Mucosa of descending colon (tissue), 3 donors: ENCODE measurements around the gene PLK4. TPM values are rescaled to one million over a fixed set of nuclear protein-coding genes. Genes with fewer than 3 reads are reported as not detected.
"Not testable (repeated sequence)": the region's sequence is repeated elsewhere in the genome, so short reads cannot be mapped to it uniquely, and the experiment has no call there.

Experiments
- ATAC-seq: fragments of 200-7000 bp; cut with Tn5 transposase; one replicate; pipeline ENCODE4 v1.9.1; 2020; ENCODE audit warnings: mild to moderate bottlenecking, moderate library complexity
- DNase-seq, 3 donors: peaks; one replicate each; pipeline ENCODE4 v3.0.0-alpha.2; 2020
- H3K36me3 ChIP-seq: fragments of 200-600 bp; one replicate; pipeline ENCODE4 v1.8.0; 2021; ENCODE audit warnings: low read depth, mild to moderate bottlenecking
- H3K4me1 ChIP-seq: fragments of 200-600 bp; one replicate; pipeline ENCODE4 v1.8.0; 2021; ENCODE audit warnings: low read depth, mild to moderate bottlenecking
- H3K4me3 ChIP-seq: fragments of 200-600 bp; one replicate; pipeline ENCODE4 v1.8.0; 2021; ENCODE audit warnings: mild to moderate bottlenecking
- H3K9me3 ChIP-seq: fragments of 200-600 bp; one replicate; pipeline ENCODE4 v1.8.0; 2021; ENCODE audit warnings: mild to moderate bottlenecking
- CTCF ChIP-seq: fragments of 200-600 bp; IDR thresholded peaks from one replicate; pipeline ENCODE4 v1.8.0; 2022; ENCODE audit warnings: antibody characterized with exemption, mild to moderate bottlenecking
- intact Hi-C, 2 donors: fragments of 100-400 bp; cut with DNase I in 1 of 2; cut with micrococcal nuclease in 1 of 2; formaldehyde crosslinking; loops; one replicate each; pipeline versions ENCODE4 v1.11.0 to v1.11.1; 2022; cut with DNase I, micrococcal nuclease
- total RNA-seq, 3 donors: library from RNA; stranded (reverse); fragmentation: NEBNext Ultra II Directional in 2 of 3; extraction: Animal tissue kit (Norgen Biotek cat#: 25700) in 2 of 3; gene quantifications; one replicate each; pipeline versions ENCODE4 v1.2.1 to v1.2.4, GENCODE V29; 2021 to 2023
- donor health status: DM: no; HTN: no; CAD: no; lungs with moderate emphysema.
- donor health status: DM: no; HTN: no; CAD: no.
- donor health status: DM: no; HTN: yes; CAD: no.

PLK4 gene
- total RNA-seq, 3 donors from 2014 or later: 1.1 to 8.7 (median 4.7) TPM

- DNase-seq (no peak), ATAC-seq (no peak)
- H3K4me1 ChIP-seq: no peaks in the 10 kb centered on the region
- no peak overlapping the region for H3K4me3 ChIP-seq
- H3K36me3 ChIP-seq: no peaks in the 10 kb centered on the region
- no peak for TF ChIP-seq CTCF
- intact Hi-C loops: no loop called here
- no peaks in the 10 kb centered on the region for H3K9me3 ChIP-seq
Observed at GRCh38 chr4:127888559-127888958, 7.9 kb downstream of the PLK4 start.

- Histone ChIP-seq H3K4me1 (no peaks in the 10 kb centered on the region), H3K4me3 (no peak overlapping the region), H3K9me3 (no peaks in the 10 kb centered on the region), H3K36me3 (no peaks in the 10 kb centered on the region)
- intact Hi-C loops: no loop called here
- DNase-seq: no peak
- no peak for ATAC-seq
- no peak for TF ChIP-seq CTCF
Observed at GRCh38 chr4:127889903-127890302, 9.2 kb downstream of the PLK4 start.

DNA sequence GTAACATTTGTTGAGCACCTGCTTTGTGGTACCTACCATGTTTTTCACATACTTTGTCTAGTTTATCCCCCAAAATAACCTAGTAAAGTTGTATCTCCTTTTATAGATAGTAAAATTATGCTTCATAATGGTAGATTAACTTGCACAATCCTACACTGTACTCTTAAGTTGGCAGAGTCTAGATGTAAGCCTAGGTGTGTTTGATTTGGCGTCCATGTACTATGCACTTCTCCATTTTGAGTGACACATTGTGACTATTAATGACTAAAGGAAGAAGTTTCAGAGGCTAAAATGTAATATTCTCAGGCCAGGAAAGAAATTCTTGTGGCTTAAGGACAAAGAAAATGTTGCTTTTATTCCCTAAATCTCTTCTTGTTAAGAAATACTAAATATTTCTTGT lies 15.4 kb downstream of the PLK4 start:
- Histone ChIP-seq H3K9me3 (no peaks in the 10 kb centered on the region), H3K4me1 (no peaks in the 10 kb centered on the region), H3K36me3 (no peaks in the 10 kb centered on the region), H3K4me3 (no peak overlapping the region)
- no peak for ATAC-seq
- intact Hi-C loops: no loop called here
- DNase-seq: no peak
- TF ChIP-seq CTCF: no peak

GRCh38 chr4:127896528-127896927 lies 15.8 kb downstream of the PLK4 start:
- no peaks in the 10 kb centered on the region for H3K36me3 ChIP-seq

GRCh38 chr4:127899682-127900081 lies 19.0 kb downstream of the PLK4 start:
- ATAC-seq, DNase-seq, H3K4me3 ChIP-seq, intact Hi-C loops, H3K9me3 ChIP-seq, H3K4me1 ChIP-seq, H3K36me3 ChIP-seq: not testable (repeated sequence)

More at GRCh38 chr4:127896528-127896927, 15.8 kb downstream of the PLK4 start:
- Histone ChIP-seq H3K9me3 (no peaks in the 10 kb centered on the region), H3K4me1 (no peaks in the 10 kb centered on the region), H3K4me3 (no peak overlapping the region)
- TF ChIP-seq CTCF: no peak
- intact Hi-C loops: no loop called here
- no peak for ATAC-seq
- DNase-seq: no peak

GRCh38 chr4:127905029-127905428 lies 24.3 kb downstream of the PLK4 start:
- no peak for ATAC-seq
- intact Hi-C loops: no loop called here
- Histone ChIP-seq H3K4me1 (no peaks in the 10 kb centered on the region), H3K36me3 (no peaks in the 10 kb centered on the region), H3K9me3 (no peaks in the 10 kb centered on the region), H3K4me3 (no peak overlapping the region)
- TF ChIP-seq CTCF: no peak
- no peak for DNase-seq
